GM12801 (cell line): ENCODE data around the gene KCNJ16.

ENCODE experiments used
- TF ChIP-seq, protein P1 (sequence below): IDR thresholded peaks from one replicate; pipeline ENCODE4 v1.5.1; 2011; ENCODE audit warnings: control low read depth; ENCODE audit not compliant: insufficient read length; ENCODE audit errors: extremely low read depth

Gene KCNJ16

DNA sequence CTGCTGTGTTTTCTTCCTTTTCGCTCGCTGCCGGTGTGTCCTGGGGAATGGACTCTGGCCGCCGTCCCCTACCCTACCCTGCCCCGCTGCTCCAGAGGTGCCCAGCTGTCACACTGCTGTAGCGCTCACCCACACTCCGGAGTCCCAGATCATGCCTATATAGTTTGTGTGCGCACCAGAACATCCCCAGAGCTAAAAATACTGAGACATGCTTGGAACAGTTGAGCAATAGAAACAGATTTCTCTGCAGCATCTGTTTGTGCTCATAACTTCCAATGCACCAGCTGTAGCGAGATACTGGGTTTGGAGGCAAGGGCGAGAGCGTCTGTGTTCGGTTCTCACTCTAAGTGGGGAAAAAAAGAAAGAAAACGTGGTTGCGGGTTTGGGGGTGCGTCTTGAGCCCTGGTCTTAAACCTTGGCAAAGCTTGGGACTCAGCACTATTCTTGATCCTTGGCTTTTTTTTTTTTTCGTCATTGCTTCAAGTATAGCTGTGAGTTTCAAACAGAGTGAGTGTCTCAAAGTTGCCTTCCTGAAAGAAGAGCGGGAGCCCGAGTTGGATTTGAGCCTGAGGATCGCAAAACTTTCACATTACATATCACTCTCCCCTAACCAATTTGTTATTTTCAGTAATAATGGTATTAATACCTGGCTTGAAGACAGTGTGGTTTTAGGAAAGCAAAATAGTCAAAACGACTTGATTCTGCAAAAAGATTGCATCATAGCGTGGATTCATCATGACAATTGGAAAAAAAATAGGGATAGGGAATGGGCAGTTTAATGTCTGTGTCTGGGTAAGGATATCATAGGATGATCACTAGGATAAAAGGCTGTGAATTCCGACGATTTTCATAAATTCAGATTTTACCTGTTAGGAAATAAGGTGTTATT, 94.9 kb downstream of the KCNJ16 start:
- TF ChIP-seq, protein P1, sequence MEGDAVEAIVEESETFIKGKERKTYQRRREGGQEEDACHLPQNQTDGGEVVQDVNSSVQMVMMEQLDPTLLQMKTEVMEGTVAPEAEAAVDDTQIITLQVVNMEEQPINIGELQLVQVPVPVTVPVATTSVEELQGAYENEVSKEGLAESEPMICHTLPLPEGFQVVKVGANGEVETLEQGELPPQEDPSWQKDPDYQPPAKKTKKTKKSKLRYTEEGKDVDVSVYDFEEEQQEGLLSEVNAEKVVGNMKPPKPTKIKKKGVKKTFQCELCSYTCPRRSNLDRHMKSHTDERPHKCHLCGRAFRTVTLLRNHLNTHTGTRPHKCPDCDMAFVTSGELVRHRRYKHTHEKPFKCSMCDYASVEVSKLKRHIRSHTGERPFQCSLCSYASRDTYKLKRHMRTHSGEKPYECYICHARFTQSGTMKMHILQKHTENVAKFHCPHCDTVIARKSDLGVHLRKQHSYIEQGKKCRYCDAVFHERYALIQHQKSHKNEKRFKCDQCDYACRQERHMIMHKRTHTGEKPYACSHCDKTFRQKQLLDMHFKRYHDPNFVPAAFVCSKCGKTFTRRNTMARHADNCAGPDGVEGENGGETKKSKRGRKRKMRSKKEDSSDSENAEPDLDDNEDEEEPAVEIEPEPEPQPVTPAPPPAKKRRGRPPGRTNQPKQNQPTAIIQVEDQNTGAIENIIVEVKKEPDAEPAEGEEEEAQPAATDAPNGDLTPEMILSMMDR, result no peak

DNA sequence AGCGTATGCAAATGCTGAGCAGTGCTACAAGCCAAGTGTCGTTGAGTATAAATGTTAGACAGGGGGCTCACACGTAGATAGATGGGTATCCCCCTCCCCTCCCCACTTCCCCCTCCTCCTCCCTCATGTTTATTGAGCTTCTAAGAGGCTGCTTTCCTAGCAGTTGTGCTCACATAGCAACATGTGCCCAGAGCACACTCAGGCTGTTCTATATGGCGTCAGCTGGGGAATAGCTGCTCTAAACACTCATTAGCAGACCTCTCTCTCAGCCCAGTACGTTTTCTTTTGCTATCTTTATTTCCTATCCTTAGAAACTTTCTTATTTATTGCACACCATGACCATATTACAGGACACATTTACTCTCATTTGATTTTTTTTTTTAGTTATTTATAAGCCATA, 96.1 kb downstream of the KCNJ16 start:
- TF ChIP-seq, protein P1, result no peak

DNA sequence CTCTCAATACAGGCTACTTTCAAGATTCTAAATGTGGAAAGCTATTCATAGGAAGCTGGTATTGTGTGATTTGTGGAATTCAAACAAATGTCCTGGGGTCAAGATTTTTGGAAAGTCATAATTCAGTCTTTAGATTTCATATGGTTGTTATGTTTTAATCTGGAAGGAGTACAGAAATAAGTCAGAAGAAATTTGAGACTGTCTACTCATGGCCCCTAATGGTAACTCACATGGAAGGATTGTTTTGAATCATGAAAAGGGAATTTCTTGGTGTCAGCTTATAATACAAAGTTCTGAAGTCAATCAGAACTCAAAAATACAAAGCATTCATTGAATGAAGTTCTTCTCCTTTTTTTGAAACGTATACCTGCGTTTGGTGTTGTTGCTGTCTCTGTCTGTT, 97.4 kb downstream of the KCNJ16 start:
- TF ChIP-seq, protein P1, result no peak

DNA sequence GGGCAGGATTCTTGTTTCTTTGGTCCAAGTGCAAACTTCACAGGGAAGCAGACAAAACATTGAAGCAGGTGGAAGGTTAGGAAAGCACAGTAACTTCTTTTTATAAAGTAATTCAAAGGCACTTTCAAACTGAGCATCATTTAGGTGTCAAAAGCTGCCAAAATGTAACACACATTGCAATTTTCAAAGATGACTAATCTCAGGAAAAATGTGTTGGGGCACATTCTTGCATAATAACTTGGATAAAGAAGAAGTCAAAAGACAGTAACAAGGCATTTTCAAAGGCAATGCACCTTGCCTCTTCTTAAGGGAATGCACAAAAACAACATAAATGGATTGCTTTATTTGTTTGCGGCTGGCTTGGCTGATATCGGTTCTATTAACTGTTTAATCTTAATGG, 97.9 kb downstream of the KCNJ16 start:
- TF ChIP-seq, protein P1, result no peak

DNA sequence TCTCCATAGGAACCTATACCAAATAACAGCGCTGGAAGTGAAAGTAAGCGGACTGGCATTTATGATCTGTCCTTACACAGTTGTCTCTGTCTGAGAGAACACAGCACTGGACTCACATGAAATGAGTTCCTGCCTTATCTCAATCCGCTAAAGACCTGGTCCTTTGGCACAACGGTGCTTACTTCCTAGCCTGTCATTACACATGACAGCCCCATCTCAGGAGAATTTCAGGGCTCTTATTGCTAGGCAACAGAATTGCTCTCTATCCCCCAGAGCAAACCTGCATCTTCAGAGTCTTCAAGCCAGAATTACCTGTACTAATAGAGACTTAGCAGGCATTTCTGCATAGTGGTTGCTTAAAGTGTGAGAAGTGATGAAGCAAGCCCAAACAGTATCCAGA, 98.7 kb downstream of the KCNJ16 start:
- TF ChIP-seq, protein P1, result no peak

DNA sequence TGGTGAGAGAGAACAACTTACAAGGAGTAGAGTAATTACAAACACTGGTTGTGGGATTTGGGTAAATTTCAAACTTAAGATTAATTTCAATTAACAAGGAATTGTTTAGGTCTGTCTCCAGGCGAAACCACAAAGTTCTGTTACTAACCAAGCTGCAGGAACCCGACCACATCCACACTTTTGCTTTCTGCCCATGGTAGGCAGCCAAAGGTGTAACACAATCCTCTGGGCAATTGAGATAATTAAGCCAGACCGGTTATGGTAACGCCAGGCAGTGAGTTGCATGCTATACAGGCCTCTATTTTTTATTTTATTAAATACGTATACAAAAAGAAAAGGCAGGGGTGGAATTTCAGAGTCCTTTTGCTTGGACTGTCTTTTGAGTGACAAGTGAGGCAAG, 106.4 kb downstream of the KCNJ16 start:
- TF ChIP-seq, protein P1, result no peak

DNA sequence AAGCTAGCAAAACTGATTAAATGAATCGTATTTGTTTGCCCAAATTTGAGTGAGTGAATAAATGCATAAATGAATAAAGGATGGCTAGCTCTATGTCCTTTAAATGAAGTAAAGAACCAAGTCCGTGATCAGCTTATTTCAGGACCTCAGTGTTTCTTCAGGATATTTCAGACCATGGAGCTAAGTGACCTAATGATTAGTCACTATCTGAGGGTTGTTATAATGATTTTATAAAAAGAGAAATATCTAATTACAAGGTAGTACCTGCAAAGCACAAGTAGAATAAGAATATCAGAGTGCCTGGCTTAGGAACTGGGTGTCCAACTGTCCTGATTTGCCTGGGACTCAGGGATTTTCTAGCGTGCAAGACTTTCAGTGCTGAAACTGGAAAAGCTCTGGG, 106.8 kb downstream of the KCNJ16 start:
- TF ChIP-seq, protein P1, result no peak
